Measurements from ENCODE around the gene TTLL11.

The TTLL11 gene

DNA sequence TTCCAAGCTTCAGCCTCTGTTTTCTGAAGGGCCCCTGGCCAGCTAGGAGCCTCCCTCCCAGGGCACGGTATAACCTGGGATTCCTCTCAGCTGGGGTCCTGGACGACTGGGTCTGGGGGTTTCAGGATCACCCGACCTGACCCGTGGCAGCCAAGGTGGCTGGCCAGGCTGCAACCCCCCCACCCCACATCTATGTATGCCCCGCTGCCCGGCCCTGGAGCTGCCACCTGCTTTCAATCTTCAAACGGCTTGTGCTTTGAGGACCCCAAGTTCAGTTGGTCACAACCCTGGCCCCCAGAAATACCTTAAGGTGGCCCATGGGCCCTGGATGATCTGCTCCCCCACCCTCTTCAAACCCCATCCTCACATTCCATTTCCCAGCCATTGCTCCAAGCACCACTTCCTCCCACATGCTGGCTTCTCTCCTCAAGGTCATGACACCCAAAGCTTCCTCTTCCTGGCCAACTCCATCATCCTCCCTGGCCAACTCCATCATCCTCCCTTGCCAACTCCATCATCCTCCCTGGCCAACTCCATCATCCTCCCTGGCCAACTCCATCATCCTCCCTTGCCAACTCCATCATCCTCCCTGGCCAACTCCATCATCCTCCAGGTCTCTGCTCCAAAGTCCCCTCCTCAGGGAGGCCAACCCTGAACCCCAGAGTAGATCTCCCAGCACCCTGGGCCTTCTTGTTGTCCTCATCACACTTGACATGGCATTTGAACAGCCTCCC lies 17.2 kb upstream of the TTLL11 start:
- DNase-seq (ENCODE audit: low read depth in 2 of 2) = no peak

DNA sequence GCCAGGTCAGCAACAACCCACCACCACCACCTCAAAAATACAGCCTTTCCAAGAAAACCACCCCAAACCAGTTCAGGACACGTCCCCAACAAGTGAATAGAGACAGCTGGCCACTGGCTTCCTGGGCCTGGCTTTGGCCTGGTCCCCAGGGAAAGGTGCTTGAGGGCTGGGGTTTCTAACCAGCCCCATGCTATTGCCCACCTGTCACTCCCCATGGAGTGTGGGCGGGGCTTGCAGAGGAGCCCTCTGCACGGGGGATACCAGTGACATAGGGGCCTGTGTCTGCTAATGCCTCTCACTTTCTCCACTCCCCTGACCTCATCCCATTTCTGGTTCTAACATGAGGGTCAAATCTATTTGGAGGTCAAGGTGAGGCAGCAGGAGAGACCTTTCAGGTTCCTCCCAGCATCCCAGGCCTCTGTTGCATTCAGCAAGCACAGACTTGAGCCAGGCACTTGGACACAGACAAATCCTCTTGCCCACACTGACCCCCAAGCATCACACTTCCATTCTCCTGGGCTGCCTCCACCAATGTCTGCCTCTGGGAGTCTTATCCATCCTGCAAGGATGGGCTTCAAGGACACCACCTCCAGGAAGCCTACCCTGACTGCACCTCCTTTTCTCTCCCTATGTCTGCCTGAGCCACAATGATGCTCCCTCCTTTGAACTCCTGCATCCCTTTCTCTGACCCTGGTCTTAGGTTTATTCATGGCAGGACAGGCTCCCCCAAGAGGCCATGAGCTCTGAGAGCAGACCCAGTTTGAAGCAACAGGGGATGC lies 16.1 kb upstream of the TTLL11 start:
- no peak for DNase-seq (ENCODE audit: low read depth in 2 of 2)

DNA sequence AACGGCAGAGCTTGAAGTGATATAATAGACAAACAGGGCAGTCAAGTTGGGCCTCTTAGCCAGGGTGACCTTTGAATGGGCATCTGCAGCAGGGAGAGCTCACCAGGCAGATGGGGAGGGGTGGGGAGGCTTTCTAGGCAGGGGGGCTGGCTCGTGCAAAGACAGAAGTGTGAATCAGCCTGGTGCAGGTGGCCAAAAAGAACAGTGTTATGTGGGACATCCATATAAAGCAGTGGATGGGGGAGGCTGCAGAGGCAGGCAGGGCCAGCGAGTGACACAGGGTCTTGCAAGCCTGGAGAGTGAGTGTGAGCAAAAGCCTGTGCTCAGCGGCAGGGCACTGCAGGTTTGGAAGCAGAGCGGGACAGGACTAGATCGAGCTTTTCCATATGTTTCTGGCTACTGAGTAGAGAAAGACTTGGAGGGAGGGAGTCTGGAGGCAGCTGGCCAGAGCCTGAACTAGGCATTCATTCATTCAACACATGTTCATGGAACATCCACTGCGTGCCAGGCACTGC lies 14.2 kb upstream of the TTLL11 start:
- DNase-seq (ENCODE audit: low read depth in 2 of 2) = no peak

GRCh38 chr9:122106576-122106975 lies 13.5 kb upstream of the TTLL11 start:
- DNase-seq (ENCODE audit: low read depth in 2 of 2) = no peak

GRCh38 chr9:122103985-122104384 lies 10.9 kb upstream of the TTLL11 start:
- DNase-seq (ENCODE audit: low read depth in 2 of 2) = no peak

- no peak for DNase-seq (ENCODE audit: low read depth in 2 of 2)
Measured at GRCh38 chr9:122102156-122102555, 9.0 kb upstream of the TTLL11 start.

GRCh38 chr9:122100756-122101155 lies 7.6 kb upstream of the TTLL11 start:
- no peak for DNase-seq (ENCODE audit: low read depth in 2 of 2)

- DNase-seq (ENCODE audit: low read depth in 2 of 2) = peak; percentile 46 to 56
Measured at GRCh38 chr9:122099271-122099869, 6.3 kb upstream of the TTLL11 start.

- DNase-seq (ENCODE audit: low read depth in 2 of 2) = no peak
Measured at GRCh38 chr9:122097679-122098315, 4.7 kb upstream of the TTLL11 start.

DNA sequence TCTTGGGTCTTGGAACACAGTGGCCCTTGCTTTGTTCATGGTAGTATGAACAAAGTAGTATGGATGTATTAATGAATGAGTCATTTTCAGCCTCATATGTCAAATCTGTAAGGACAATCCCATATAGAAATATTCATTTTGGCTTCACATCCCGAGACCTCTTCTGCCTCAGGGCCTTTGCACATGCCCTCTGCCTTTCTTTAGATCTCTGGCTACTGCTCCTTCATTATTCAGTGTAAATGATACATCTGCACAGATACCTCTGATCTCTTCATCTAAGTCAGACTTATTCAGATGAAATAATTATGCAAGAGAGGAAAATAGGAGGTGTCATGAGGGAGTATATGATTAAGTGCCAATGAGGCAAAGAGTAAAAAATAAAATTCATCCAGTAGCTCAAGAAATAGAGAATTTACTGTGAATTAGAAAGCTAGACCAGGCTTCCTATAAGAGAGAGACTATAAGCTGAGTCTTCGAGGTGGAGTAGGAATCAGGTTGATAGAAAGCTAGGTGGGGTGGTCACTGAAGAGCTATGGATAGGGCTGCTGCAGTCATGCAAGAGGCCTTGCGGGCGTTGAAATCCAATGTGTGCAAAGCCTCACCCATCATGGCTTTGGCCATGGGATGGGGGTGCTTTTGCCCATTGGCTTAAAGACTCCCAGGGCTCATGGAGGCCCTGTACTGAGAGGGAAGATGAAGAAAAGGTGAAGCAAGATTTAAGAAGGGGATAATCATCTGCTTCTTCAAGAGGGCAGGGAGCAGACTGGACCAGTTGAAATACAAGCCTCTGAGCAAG lies 3.7 kb upstream of the TTLL11 start:
- no peak for DNase-seq (ENCODE audit: low read depth in 2 of 2)

GRCh38 chr9:122095010-122095767 lies 2.1 kb upstream of the TTLL11 start:
- peak in 1 of 2 donors; percentile 13 for DNase-seq (ENCODE audit: low read depth in 2 of 2)

DNA sequence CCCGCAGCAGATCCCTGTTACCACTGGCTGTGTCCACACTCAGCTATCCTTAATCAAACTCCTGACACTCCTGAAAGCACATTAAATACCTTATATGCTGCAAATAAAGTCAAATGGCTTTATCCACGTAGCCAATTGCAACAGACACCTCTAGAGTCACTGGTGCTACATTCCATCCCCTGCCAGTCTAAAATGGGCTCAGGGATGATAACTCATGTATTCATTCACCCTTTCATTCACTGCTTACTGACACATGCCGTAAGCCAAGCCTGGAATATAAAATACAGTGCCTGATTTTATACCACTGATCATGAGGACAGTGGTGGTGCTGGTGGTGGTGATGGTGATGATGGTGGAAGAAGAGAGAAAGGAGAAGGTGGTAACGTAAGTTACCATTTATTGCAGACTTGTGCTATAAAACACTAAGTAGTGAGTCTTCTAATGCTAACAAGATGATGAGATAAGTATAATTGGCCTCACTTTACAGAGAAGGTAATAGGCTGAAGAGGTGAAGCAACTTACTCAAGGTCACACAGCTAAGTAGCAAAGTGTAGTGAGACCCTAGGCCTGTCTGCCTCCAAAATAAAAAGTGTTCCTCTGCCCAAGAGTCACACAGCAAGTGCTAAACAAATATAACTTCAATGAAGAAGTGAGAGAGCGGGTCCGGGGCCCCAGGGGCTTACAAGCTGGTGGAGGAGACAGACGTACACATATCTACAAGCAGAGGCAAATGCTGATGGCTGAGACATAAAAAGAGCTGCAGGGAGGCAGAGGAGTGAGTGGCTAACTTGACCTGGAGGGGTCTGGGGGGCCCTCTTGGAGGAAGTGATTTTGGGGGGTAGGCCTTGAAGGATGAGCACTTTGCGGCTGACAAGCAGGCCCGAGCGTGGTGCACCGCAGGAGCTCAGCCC lies 1.2 kb downstream of the TTLL11 start:
- no peak for DNase-seq (ENCODE audit: low read depth in 2 of 2)

- DNase-seq (ENCODE audit: low read depth in 2 of 2) = no peak
Measured at GRCh38 chr9:122090981-122091380, 2.1 kb downstream of the TTLL11 start.

DNA sequence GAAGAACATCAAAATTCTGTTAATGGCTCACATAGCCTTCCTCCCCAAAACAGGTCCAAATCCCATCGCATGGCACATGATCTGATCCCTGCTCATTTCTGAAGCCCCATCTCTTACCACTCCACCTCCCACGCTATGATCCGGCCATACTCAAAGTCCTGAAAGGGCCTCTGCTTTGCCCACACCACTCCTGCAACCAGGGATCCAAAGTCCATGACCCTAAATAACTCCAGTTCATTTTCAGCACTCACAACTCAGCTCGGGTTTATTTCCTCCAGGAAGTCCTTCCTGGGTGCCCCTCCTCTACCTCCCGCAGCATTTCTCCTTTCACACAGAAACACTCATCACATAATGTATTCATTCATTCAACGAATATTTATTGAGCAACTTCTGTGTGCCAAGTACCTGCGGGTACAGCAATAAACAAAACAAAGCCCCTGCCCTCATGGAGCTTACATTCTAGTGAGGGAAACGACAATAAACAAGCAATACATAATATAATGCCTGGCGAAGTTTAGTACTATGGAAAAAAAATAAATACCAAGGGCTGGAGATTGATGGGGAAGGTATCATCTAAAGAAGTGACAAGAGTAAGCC lies 2.7 kb downstream of the TTLL11 start:
- DNase-seq (ENCODE audit: low read depth in 2 of 2) = no peak

DNA sequence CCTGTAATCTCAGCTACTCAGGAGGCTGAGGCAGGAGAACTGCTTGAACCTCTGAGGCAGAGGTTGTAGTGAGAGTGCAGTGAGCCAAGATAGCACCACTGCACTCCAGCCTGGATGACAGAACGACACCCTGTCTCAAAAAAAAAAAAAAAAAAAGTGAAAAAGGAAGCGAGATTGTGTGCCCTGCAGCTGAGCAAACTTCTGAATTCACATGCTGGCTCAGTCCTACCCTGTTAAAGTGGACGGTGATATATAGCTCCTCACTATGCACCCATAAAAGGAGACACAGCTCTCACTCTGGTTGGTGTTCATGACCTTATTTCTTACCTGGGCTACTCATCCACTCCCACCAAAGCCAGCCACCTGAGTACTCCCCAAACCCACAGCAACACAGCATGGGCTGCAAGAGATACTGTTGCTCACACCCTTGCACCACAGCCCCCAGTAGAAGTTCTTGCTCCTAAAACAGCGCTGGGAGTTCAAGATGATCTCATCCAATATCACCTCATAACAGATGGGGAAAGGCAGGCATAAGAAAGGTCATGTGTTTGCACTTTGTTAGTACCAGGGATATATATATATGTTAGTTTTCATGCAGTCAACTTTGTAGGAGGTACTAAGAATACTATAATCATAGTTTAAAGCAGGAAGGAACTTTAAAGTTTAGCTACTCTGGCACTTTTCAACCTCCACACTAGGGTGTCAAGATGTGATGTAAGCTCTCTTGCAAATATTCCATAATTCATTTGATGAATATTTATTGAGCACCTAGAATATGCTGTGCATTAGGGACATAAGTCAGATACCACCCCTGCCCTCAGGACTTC lies 4.0 kb downstream of the TTLL11 start:
- DNase-seq (ENCODE audit: low read depth in 2 of 2) = no peak

GRCh38 chr9:122087406-122088200 lies 5.5 kb downstream of the TTLL11 start:
- DNase-seq (ENCODE audit: low read depth in 2 of 2) = no peak

- no peak for DNase-seq (ENCODE audit: low read depth in 2 of 2)
Measured at GRCh38 chr9:122086873-122087272, 6.2 kb downstream of the TTLL11 start.

Measured in stimulated activated CD8-positive, alpha-beta memory T cell treated with anti-CD3 and anti-CD28 coated beads, Interleukin-15, amount 100 ng/mL, for 48 hours (primary cell).